GM19463 (cell line): ENCODE data around the gene INHBC.

ENCODE experiments used
- ATAC-seq: cut with Tn5 transposase; IDR thresholded peaks from one replicate; pipeline ENCODE4 v1.9.1; 2021; ENCODE audit warnings: mild to moderate bottlenecking, moderate library complexity; ENCODE audit not compliant: unreplicated experiment

Gene INHBC

DNA sequence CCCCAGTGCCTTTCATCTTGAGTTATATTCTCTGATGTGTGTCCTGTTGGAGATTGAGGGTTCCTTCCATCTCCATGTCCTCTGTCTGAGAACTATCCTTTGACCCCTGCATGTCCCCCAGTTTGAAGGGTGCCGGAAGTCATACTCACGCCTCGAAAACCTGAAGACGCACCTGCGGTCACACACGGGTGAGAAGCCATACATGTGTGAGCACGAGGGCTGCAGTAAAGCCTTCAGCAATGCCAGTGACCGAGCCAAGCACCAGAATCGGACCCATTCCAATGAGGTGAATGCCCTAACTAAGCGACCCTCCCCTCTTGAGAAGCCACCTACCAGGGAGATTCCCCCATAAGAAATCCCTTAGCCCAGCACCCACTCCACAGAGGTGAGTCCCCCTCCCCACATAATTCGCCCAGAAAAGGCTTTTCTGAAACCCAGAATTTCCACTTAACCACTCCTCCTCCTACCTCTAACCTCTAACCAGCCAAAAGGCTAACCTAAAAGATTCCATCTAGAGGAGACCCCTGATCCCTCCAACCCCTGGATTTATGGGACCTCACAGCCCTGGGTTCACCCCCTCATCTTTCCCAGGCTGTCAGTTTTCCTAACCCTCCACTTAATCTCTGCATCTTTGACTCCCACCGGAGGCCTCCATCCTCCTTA, 32.8 kb downstream of the INHBC start:
- no peak for ATAC-seq

DNA sequence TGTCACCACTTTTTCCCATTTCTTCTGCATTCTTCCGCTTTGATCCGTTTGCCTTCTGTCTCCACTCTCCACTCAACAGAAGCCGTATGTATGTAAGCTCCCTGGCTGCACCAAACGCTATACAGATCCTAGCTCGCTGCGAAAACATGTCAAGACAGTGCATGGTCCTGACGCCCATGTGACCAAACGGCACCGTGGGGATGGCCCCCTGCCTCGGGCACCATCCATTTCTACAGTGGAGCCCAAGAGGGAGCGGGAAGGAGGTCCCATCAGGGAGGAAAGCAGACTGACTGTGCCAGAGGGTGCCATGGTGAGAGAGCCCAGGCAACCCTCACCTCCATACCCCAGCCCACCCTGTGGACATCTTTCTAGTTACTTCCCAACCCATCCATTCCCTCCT, 33.3 kb downstream of the INHBC start:
- ATAC-seq: no peak

DNA sequence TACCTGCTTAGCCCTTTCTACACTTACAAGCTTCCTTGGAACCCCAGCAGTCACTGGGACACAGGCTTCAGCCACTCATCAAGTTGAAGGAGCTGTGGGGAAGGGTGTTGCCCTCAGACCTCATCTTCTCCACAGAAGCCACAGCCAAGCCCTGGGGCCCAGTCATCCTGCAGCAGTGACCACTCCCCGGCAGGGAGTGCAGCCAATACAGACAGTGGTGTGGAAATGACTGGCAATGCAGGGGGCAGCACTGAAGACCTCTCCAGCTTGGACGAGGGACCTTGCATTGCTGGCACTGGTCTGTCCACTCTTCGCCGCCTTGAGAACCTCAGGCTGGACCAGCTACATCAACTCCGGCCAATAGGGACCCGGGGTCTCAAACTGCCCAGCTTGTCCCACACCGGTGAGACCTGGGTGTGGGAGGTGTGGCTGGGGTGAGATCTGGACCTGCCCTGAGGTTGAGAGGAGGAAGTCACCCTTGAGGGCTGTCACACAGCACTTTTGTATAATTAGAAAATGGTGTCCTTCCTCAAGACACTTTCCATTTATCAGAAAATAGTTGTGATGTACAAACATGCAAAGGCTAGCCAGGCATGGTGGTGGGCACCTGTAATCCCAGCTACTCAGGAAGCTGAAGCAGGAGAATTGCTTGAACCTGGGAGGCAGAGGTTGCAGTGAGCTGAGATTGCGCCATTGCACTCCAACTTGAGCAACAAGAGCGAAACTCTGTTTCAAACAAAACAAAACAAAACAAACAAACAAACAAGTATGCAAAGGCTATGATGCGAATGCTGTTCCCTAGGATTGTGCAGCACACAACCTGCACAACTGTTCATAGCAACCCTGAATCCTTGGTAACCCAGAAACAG, 34.9 kb downstream of the INHBC start:
- ATAC-seq: no peak

DNA sequence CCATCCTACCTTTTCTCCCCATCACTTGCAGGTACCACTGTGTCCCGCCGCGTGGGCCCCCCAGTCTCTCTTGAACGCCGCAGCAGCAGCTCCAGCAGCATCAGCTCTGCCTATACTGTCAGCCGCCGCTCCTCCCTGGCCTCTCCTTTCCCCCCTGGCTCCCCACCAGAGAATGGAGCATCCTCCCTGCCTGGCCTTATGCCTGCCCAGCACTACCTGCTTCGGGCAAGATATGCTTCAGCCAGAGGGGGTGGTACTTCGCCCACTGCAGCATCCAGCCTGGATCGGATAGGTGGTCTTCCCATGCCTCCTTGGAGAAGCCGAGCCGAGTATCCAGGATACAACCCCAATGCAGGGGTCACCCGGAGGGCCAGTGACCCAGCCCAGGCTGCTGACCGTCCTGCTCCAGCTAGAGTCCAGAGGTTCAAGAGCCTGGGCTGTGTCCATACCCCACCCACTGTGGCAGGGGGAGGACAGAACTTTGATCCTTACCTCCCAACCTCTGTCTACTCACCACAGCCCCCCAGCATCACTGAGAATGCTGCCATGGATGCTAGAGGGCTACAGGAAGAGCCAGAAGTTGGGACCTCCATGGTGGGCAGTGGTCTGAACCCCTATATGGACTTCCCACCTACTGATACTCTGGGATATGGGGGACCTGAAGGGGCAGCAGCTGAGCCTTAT, 35.8 kb downstream of the INHBC start:
- no peak for ATAC-seq

DNA sequence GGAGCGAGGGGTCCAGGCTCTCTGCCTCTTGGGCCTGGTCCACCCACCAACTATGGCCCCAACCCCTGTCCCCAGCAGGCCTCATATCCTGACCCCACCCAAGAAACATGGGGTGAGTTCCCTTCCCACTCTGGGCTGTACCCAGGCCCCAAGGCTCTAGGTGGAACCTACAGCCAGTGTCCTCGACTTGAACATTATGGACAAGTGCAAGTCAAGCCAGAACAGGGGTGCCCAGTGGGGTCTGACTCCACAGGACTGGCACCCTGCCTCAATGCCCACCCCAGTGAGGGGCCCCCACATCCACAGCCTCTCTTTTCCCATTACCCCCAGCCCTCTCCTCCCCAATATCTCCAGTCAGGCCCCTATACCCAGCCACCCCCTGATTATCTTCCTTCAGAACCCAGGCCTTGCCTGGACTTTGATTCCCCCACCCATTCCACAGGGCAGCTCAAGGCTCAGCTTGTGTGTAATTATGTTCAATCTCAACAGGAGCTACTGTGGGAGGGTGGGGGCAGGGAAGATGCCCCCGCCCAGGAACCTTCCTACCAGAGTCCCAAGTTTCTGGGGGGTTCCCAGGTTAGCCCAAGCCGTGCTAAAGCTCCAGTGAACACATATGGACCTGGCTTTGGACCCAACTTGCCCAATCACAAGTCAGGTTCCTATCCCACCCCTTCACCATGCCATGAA, 36.5 kb downstream of the INHBC start:
- ATAC-seq: no peak

DNA sequence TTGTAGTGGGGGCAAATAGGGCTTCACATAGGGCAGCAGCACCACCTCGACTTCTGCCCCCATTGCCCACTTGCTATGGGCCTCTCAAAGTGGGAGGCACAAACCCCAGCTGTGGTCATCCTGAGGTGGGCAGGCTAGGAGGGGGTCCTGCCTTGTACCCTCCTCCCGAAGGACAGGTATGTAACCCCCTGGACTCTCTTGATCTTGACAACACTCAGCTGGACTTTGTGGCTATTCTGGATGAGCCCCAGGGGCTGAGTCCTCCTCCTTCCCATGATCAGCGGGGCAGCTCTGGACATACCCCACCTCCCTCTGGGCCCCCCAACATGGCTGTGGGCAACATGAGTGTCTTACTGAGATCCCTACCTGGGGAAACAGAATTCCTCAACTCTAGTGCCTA, 37.1 kb downstream of the INHBC start:
- no peak for ATAC-seq

DNA sequence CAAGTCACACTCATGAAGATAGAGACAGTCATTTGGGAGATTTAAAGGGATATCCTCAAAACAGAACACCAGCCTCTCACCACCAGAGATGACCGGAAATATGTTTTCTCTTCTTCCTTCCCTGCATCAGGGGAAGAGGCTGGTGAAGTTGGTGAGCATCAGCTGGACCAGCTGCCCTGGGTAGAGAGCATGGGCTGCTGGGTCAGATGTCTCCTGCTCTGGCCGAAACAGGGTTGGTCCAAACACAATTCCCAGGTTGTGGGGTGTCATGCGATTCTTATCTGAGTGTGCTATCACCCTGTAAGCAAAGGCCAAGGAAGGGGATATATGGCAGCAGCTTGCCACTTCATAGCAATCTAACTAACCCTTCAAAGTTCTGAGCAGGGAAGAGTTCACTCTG, 37.8 kb downstream of the INHBC start:
- no peak for ATAC-seq

DNA sequence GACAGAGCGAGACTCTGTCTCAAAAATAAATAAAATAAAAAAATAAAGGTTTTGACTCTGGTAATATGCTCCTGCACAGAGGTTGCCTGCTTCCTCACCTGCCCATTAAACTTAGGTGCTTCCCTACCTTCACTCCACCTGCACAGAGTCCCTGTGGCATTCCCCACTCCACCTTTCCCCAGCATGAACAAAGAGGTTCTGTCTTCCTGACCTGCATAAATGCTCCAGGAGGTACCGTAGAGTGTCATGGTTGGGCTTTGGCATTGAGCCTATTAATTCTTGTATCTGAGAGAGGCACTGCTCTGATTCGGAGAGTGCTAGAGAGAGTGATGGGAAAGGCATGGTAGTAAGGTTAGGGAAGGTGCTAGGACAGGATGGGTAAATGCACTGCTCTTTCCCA, 38.8 kb downstream of the INHBC start:
- no peak for ATAC-seq

DNA sequence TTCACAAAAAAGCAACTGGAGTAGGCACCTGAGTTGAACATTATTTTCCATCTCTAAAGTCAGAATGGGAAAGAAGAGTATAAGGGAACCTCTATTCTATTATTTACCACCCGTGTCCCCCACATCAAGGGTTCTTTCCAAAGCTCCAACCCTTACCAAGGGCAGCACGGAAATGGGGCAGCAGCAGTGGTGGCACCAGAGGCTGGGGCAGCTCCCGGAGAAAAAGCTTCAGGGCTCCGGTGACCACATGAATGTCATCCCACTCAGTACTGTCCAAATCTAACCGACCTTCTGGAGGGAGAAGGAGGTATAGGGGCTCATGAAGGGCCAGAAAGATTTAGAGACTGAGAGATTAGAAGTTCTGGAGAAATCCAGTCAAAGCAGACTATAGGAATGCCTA, 39.3 kb downstream of the INHBC start:
- ATAC-seq: no peak

DNA sequence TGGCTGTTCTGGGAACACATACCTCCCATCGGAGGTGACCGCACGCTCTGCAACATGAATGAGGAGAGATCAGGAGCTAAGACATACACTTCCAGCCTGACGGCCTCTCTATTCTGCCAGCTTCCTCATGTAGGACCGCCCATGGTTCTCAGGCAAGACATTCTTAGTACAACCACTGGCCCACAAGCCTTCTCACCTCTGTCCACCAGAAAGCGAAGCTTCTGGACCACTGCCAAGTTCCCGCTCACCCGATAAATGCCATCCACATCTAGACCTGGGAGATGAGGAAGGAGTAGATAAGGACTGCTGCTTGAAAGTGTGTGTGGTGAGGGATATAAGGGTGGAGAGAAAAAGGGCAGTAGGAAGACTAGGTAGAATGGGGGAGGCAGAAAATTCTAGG, 39.8 kb downstream of the INHBC start:
- ATAC-seq: no peak

DNA sequence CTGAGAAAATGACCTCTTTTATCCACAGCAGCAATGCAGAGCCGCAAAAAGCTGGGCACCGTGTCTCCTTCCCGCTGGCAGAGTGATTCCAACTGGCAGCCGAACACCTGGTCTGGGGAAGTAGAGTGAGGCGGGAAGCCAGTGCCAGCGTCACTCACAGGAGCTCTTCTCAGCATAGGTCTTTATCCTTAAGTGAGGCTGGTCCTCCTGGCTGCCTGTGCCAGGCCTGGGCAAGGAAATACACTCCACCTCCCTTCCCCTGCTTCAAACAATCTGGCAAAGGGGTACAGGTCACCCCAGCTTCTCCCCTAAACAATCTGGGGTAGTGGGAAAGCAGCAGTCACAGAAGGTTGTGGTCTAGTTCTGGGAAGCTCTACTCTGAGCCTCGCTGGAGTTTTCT, 40.3 kb downstream of the INHBC start:
- no peak for ATAC-seq

DNA sequence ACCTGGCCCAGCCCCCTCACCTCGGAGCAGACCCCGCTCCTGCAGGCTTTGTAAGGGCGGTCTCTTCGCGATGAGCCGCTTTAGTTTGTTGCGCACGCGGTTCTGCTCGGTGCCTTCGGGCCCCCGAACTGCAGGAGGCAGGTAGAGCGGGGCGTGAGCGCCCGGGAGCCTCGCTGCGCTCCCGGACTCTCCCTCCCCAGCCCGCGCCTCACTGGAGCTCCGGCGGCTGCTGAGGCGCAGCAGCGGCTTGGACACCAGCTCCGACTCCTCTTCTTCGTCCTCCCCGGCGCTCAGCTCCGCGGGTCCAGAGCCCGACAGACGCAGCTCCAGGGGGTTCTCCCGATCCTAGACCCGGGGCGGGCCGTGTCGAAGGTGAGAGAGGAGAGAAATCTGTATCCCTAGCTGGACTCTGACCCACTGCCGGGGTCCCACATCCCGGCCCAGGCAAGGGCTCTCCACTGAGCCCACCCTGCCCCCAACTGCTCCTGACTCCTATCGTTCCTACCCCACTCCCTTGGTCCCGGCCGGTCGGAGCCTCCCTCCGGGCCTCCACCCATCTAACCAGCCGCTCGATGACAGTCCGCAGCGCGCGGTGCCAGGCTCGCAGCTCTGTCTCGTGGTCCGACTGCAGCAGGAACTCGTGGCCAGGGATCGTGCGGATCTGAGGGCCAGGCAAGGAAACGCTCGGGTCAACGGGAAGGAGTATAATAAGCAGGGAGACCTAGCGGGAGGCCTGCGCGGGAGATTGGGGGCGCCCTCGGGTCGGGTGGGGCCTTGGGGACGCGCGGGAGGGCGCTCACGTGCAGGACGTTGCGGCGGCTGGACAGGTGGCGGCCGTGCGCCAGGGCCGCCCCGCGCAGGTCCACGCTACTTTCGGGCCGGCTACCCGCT, 40.9 kb downstream of the INHBC start:
- ATAC-seq: no peak

DNA sequence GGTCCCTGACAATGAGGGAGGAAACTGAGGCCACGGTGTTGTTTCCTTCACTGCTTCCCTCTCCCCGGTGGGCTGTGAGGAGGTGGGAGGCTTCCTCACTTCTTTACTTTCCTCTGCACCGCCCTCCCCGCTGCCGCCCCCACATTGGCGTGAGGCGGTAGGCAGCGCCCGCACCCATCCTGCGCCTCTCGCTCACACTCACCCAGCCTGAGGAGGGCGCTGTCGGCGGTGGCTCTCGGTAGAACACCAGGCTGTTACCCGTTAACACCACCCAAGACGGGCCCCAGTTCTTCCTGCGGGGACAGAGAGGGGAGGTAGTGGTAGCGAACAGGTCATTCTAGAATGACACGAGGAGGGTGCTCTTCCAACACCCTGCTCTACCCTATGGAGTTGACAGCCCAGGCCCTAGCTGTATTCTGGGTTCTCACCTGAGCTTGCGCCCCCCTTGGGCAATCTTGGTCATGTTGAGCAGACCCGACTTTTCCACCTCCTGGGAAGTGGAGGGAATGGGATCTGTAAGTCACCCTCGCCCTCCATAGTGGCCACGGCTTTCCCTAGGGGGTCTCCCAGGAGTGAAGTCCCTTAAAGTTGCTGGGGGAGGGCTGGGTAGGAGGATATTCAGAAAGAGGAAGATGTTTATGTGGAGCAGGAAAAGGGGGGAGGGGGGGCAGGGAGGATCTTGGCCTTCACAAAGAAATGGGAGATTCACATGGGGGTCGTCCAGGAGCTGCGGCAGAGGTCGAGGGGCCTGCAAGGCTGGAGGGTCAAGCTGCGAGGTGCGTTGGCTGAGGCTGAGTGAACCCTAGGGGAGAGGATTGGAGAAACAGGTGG, 41.8 kb downstream of the INHBC start:
- ATAC-seq: peak; percentile 35

DNA sequence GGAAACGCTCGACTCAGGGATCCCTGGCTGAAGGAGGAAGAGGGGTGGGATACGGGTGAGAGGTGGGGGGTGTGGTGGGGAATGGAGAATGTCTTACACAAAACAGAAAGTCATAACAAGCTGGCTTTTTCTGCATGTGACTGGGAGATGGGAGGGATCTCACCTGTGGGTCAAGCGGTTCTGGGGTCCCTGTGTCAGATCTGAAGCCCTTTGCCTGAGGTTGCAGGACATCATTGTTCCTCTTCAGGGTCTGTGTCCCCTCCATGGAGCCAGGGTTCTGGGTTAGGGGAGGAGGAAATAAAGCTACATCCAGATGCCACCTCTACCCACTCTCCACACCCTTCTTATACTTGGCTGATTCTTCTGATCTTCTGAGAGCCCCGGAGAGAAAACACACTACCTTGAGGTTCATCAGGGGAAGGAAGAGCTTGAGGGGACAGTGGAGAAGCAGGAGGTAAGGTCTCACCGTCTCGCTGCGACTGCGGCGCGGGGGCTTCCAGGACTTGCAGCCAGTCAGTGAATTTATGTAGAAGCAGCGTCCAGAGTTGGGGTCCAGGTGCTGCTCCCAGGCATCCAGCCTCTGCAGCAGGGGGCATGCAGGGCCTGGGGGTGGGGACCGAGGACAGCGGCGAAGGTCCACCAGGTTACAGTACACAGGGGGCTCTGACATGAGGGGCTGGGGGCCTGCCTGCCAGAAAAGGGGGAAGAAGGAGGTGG, 42.6 kb downstream of the INHBC start:
- ATAC-seq: no peak

DNA sequence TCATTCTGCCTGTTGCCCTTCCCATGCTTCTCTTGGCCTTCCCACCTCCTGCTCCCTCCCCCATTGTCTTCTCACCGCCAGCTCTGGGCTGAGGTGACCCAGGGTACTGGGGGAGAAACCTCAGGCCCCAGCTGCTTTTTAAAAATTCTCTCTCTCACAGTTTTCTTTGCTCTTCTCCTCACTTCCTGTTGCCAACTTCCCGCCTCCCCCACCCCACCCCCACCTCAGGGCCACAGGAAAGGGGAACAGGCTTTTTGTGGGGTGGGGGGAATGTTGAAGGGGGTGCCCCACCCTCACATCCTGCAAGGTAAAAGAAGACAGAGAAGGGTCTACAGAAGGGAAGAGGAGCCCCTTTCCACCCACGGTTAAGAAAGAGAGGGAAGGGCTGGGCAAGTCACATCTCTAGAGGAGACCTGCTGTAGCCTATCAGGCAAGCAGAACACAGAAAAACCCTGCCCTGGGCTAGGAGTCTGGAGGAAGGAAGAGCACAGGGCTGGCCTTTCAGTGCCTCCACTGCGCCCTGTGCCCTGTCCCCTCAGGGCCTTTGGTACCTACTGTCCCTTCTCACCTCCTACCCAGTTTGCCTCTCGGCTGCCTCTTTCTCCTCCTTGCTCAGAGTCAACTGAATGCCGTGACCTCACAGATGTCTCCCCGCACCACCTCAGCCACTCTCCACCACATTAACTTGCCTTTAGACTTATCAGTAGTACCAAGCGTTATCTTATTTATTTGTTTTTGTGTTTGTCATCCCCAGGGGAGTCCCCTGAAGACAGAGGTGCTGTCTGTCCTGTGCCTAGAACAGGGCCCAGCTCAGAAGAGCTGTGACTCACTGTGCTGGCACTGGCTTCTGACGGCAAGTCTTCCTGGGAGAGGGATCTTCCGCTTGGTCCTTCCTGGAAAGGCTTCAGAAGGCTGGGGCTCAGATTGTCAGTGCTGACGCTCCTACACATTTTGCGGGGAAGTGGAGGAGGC, 43.4 kb downstream of the INHBC start:
- peak; percentile 35 for ATAC-seq

DNA sequence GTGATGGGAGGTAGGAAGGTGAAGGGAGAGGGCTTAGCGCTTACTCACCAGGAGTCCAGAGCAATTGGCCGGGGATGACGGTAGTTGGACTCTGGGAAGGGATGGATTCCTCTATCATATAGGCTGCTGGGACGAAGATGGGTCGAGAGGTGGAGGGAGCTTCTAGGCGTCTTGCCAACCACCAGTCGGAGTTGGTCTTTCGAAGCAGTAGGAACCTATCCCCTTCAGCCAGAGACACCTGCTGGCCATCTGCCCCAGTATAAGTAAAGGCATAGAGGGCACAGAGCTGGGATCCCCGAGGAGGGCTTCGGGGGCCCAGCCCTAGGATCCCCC, 44.4 kb downstream of the INHBC start:
- ATAC-seq: no peak

DNA sequence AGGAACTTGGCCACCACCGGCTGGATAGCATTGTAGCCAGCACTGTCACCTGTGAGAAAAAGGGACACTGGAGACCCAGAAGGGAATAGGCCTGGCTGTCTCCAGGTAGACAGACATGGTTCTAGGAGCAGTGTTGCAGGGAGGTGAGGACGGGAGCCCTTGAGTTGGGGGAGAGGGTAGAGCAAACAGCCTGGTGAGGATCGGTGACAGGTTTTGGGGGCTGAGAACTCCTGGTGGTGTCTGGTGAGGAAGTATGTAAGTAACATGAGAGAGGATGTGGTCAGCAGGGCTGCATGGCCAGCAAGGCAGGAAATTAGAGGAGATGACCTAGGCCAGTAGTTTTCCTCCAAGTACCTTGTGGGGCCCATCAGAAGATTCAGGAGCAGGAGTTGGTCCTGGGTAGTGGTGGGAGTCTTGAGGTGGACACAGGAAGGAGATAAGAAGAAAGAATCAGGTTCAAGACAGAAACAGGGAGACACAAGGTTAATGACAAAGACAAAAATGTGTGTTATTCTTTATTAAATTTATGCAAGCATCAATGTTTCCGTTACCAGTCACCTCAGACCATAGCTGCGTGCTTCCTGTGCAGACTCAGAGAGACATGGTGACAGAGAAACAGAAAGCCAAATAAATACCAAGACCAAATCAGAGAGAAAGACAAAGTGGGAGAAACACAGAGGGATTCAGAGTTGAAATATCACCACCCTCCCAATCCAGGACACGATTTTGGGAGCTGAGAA, 45.0 kb downstream of the INHBC start, which contains the start of gene ARHGAP9:
TSS of gene ARHGAP9 (minus strand) at position 491 of the 740 bp plus-strand sequence. CDS start at position 31, 460 bp downstream.
- no peak for ATAC-seq
